Nephron progenitor cell (in vitro differentiated cells): ENCODE data around the gene PIP5K1B.

ENCODE experiments used
- DNase-seq: peaks from one replicate; pipeline ENCODE4 v3.0.0; 2021
- H3K27ac Mint-ChIP-seq: 2 replicates; pipeline ENCODE4 v1.8.0; 2021; ENCODE audit warnings: mild to moderate bottlenecking, moderate library complexity, mixed read lengths
- H3K27me3 Mint-ChIP-seq: 2 replicates; pipeline ENCODE4 v1.8.0; 2021; ENCODE audit warnings: mild to moderate bottlenecking, low read depth, mixed read lengths; ENCODE audit not compliant: poor library complexity
- H3K36me3 Mint-ChIP-seq: 2 replicates; pipeline ENCODE4 v1.8.0; 2021; ENCODE audit warnings: low read depth, mixed read lengths
- H3K4me1 Mint-ChIP-seq: 2 replicates; pipeline ENCODE4 v1.8.0; 2021; ENCODE audit warnings: mixed read lengths
- H3K4me3 Mint-ChIP-seq: 2 replicates; pipeline ENCODE4 v1.8.0; 2021; ENCODE audit warnings: mild to moderate bottlenecking, moderate library complexity, mixed read lengths
- H3K9me3 Mint-ChIP-seq: 2 replicates; pipeline ENCODE4 v1.8.0; 2021; ENCODE audit warnings: mild to moderate bottlenecking, moderate library complexity, mixed read lengths
- CTCF ChIP-seq: fragments of 200-600 bp; sonication (generic); IDR thresholded peaks from 2 replicates; pipeline ENCODE4 v1.5.0; 2021; ENCODE audit warnings: antibody characterized with exemption

The PIP5K1B gene

DNA sequence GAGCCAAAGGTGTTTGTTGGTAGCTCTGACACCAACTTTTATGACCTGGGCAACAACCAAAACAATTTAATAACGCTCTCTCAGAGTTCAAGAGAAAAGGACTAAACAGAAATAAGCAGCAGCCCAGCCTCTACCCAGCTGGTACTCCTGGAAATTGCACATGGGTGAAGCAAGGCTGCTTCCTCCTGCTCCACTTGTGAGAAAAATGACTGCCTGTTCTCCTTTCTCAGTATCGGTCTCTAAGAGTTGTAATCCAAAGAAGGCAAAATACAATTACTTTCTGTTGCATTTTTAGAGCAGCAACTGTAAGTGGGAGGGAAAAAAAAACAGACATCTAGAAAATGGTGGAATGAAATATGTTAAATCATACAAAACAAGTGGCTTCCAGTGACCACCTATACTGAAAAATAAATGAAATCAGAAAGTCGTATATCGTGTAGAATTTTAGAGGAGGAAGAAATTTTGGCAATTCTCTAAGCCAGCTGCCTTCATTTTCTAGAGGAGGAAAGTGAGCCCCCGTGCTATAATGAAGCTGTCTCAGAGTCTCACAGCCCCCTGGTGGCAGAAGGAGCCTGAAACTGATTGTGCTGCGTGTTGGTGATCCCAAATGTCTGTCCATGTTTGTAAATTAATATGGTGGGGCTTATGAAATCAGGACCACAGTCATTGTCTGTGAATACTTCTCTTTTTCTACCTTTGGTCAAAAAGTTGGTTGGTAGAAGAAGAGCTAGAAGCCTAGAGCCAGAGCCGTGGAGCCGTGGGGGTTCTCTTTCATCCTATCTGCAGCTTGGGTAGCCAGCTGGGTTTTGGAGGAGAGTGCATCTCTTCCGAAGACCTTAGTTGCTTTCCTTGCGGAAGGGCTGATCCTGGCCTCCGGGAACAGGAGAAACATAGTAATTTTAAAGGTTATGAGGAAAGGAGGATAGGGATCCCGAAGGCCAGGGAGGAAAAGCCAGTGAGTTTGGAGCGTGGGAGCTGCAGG is 139.9 kb downstream of the PIP5K1B start:
- Mint-ChIP-seq H3K27ac (no peak overlapping the region), H3K36me3 (no peaks in the 10 kb centered on the region), H3K4me3 (no peak overlapping the region), H3K4me1 (peaks cover 4% of the 10 kb centered on the region), H3K9me3 (no peaks in the 10 kb centered on the region), H3K27me3 (peaks cover 2% of the 10 kb centered on the region)
- DNase-seq: peak; percentile 57
- peak; percentile 60 for TF ChIP-seq CTCF

- Mint-ChIP-seq H3K27ac (no peak overlapping the region), H3K9me3 (no peaks in the 10 kb centered on the region), H3K4me1 (peaks cover 4% of the 10 kb centered on the region), H3K4me3 (no peak overlapping the region), H3K27me3 (peaks cover 6% of the 10 kb centered on the region), H3K36me3 (no peaks in the 10 kb centered on the region)
- no peak for DNase-seq
- TF ChIP-seq CTCF: no peak
Observed at GRCh38 chr9:68847765-68848164, 142.7 kb downstream of the PIP5K1B start.

GRCh38 chr9:68851657-68852056 is 146.6 kb downstream of the PIP5K1B start:
- Mint-ChIP-seq H3K27me3 (peaks cover 7% of the 10 kb centered on the region), H3K4me1 (peaks cover 7% of the 10 kb centered on the region), H3K9me3 (no peaks in the 10 kb centered on the region), H3K27ac (no peak overlapping the region), H3K36me3 (no peaks in the 10 kb centered on the region), H3K4me3 (no peak overlapping the region)
- no peak for DNase-seq
- TF ChIP-seq CTCF: no peak

- H3K27ac Mint-ChIP-seq: no peak overlapping the region
- no peak for DNase-seq
- no peak for TF ChIP-seq CTCF
- H3K4me3 Mint-ChIP-seq: no peak overlapping the region
- H3K9me3 Mint-ChIP-seq: no peaks in the 10 kb centered on the region
- H3K27me3 Mint-ChIP-seq: peaks cover 7% of the 10 kb centered on the region
- peaks cover 9% of the 10 kb centered on the region for H3K4me1 Mint-ChIP-seq
- H3K36me3 Mint-ChIP-seq: no peaks in the 10 kb centered on the region
Observed at GRCh38 chr9:68852941-68853340, 147.9 kb downstream of the PIP5K1B start.

- H3K4me3 Mint-ChIP-seq: no peak overlapping the region
- H3K36me3 Mint-ChIP-seq: no peaks in the 10 kb centered on the region
- H3K27me3 Mint-ChIP-seq: peaks cover 3% of the 10 kb centered on the region
- H3K4me1 Mint-ChIP-seq: peaks cover 23% of the 10 kb centered on the region
- TF ChIP-seq CTCF: no peak
- DNase-seq: no peak
- no peaks in the 10 kb centered on the region for H3K9me3 Mint-ChIP-seq
- H3K27ac Mint-ChIP-seq: no peak overlapping the region
Observed at GRCh38 chr9:68859347-68859746, 154.3 kb downstream of the PIP5K1B start.

GRCh38 chr9:68860419-68860818 is 155.4 kb downstream of the PIP5K1B start:
- no peak overlapping the region for H3K4me3 Mint-ChIP-seq
- H3K4me1 Mint-ChIP-seq: peaks cover 29% of the 10 kb centered on the region
- no peak for DNase-seq
- no peaks in the 10 kb centered on the region for H3K36me3 Mint-ChIP-seq
- H3K9me3 Mint-ChIP-seq: no peaks in the 10 kb centered on the region
- H3K27ac Mint-ChIP-seq: no peak overlapping the region
- no peaks in the 10 kb centered on the region for H3K27me3 Mint-ChIP-seq
- no peak for TF ChIP-seq CTCF
